Upper lobe of left lung (tissue), 4 donors: Measurements from ENCODE around the gene PLVAP.

Source experiments
- EP300 ChIP-seq, 4 donors: sonication (generic); formaldehyde crosslinking; IDR thresholded peaks; one replicate each; pipeline ENCODE4 v1.5.1; 2017; ENCODE audit warnings: antibody characterized with exemption in 4 of 4, control low read depth in 2 of 4
- POLR2A ChIP-seq, 4 donors: fragments of 450-650 bp; IDR thresholded peaks; one replicate each; pipeline ENCODE4 v1.5.1; 2016 to 2017; ENCODE audit warnings: antibody characterized with exemption in 4 of 4, mild to moderate bottlenecking in 2 of 4

GRCh38 chr19:17419621-17420474, 42.7 kb upstream of the PLVAP start, which contains the start of gene MVB12A:
- TF ChIP-seq POLR2A (IDR thresholded peaks at IDR 0.05) (peak in 2 of 4 donors; percentile 31 to 55), EP300 (IDR thresholded peaks at IDR 0.05) (peak in 2 of 4 donors; percentile 46 to 61)
